Nephron progenitor cell (in vitro differentiated cells): ENCODE data around the gene EID1.
"Not testable (repeated sequence)": the region's sequence is repeated elsewhere in the genome, so short reads cannot be mapped to it uniquely, and the experiment has no call there.

ENCODE experiments used
- DNase-seq: peaks from one replicate; pipeline ENCODE4 v3.0.0; 2021
- H3K27ac Mint-ChIP-seq: 2 replicates; pipeline ENCODE4 v1.8.0; 2021; ENCODE audit warnings: mild to moderate bottlenecking, moderate library complexity, mixed read lengths
- H3K27me3 Mint-ChIP-seq: 2 replicates; pipeline ENCODE4 v1.8.0; 2021; ENCODE audit warnings: mild to moderate bottlenecking, low read depth, mixed read lengths; ENCODE audit not compliant: poor library complexity
- H3K36me3 Mint-ChIP-seq: 2 replicates; pipeline ENCODE4 v1.8.0; 2021; ENCODE audit warnings: low read depth, mixed read lengths
- H3K4me1 Mint-ChIP-seq: 2 replicates; pipeline ENCODE4 v1.8.0; 2021; ENCODE audit warnings: mixed read lengths
- H3K4me3 Mint-ChIP-seq: 2 replicates; pipeline ENCODE4 v1.8.0; 2021; ENCODE audit warnings: mild to moderate bottlenecking, moderate library complexity, mixed read lengths
- H3K9me3 Mint-ChIP-seq: 2 replicates; pipeline ENCODE4 v1.8.0; 2021; ENCODE audit warnings: mild to moderate bottlenecking, moderate library complexity, mixed read lengths
- CTCF ChIP-seq: fragments of 200-600 bp; sonication (generic); IDR thresholded peaks from 2 replicates; pipeline ENCODE4 v1.5.0; 2021; ENCODE audit warnings: antibody characterized with exemption

The EID1 gene

GRCh38 chr15:48834756-48835155, 43.2 kb upstream of the EID1 start:
- H3K9me3 Mint-ChIP-seq: peaks cover 26% of the 10 kb centered on the region
- peaks cover 3% of the 10 kb centered on the region for H3K27me3 Mint-ChIP-seq
- DNase-seq: no peak
- H3K4me1 Mint-ChIP-seq: no peaks in the 10 kb centered on the region
- no peak for TF ChIP-seq CTCF
- H3K36me3 Mint-ChIP-seq: peaks cover 5% of the 10 kb centered on the region
- H3K4me3 Mint-ChIP-seq: no peak overlapping the region
- no peak overlapping the region for H3K27ac Mint-ChIP-seq

DNA sequence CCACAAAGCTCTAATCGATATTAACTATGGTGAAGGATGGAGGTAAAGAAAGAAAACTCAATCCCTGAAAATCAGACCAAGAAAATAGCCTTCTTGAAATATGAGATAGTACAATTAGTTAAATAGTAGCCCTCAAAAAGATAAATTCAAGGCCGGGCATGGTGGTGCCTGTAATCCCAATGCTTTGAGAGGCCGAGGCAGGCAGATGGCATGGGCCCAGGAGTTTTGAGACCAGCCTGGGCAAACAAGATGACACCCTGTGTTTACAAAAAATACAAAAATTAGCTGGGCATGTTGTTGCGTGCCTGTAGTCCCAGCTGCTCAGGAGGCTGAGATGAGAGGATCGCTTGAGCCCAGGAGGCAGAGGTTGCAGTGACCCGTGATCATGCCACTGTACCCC, 35.4 kb upstream of the EID1 start:
- H3K36me3 Mint-ChIP-seq: no peaks in the 10 kb centered on the region
- no peak overlapping the region for H3K4me3 Mint-ChIP-seq
- no peak for DNase-seq
- H3K9me3 Mint-ChIP-seq: peaks cover 6% of the 10 kb centered on the region
- H3K27me3 Mint-ChIP-seq: no peaks in the 10 kb centered on the region
- TF ChIP-seq CTCF: no peak
- no peaks in the 10 kb centered on the region for H3K4me1 Mint-ChIP-seq
- H3K27ac Mint-ChIP-seq: no peak overlapping the region

- H3K4me1 Mint-ChIP-seq: no peaks in the 10 kb centered on the region
- no peak for TF ChIP-seq CTCF
- H3K36me3 Mint-ChIP-seq: no peaks in the 10 kb centered on the region
- no peak overlapping the region for H3K27ac Mint-ChIP-seq
- DNase-seq: no peak
- H3K4me3 Mint-ChIP-seq: no peak overlapping the region
- peaks cover 6% of the 10 kb centered on the region for H3K9me3 Mint-ChIP-seq
- no peaks in the 10 kb centered on the region for H3K27me3 Mint-ChIP-seq
These were observed 32.8 kb upstream of the EID1 start for GRCh38 chr15:48845123-48845522.

DNA sequence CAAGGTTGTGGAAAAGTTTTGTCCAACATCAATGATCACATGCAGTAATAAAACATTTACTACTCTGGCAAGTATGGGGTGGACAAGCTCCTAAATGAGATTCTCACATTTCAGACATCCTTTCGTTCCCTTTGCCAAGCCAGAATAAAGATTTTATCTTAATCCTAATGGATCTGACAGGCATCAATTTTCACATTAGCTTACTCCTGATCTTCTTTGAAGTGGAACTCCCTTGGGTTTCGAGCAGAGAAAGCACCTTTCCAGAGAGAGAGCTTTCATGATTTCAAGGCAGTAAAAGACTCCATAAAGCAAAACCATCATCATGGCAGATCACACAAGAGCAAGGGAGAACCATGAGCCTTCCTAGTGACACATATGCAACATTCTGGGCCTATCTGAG, 27.3 kb upstream of the EID1 start:
- H3K9me3 Mint-ChIP-seq: peaks cover 4% of the 10 kb centered on the region
- no peak overlapping the region for H3K27ac Mint-ChIP-seq

DNA sequence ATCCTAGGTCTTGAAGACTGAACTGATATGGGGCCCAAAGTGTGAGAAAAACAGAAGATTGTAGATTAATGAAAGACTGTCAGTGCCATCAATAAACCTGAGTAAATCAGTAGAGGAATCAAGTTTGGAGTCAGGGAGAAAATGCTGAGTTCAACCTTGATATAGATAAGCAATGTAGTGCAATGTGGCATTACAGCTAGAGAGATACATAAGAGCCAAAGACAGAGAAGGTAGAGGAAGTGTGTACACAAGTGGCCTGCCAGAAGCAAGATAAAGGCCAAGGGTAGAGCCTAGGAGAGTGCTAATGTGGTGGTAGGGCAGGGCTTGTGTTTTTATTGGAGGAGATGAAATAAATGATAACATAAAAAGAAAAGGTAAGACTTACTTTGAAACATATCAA, 26.0 kb upstream of the EID1 start:
- no peaks in the 10 kb centered on the region for H3K36me3 Mint-ChIP-seq
- TF ChIP-seq CTCF: no peak
- H3K27me3 Mint-ChIP-seq: no peaks in the 10 kb centered on the region
- DNase-seq: no peak
- H3K27ac Mint-ChIP-seq: no peak overlapping the region
- H3K4me3 Mint-ChIP-seq: no peak overlapping the region
- H3K4me1 Mint-ChIP-seq: peaks cover 19% of the 10 kb centered on the region
- peaks cover 4% of the 10 kb centered on the region for H3K9me3 Mint-ChIP-seq

More for the DNA sequence above, 27.3 kb upstream of the EID1 start:
- Mint-ChIP-seq H3K27me3 (no peaks in the 10 kb centered on the region), H3K4me1 (peaks cover 6% of the 10 kb centered on the region), H3K4me3 (no peak overlapping the region), H3K36me3 (no peaks in the 10 kb centered on the region)
- DNase-seq: no peak
- TF ChIP-seq CTCF: no peak

DNA sequence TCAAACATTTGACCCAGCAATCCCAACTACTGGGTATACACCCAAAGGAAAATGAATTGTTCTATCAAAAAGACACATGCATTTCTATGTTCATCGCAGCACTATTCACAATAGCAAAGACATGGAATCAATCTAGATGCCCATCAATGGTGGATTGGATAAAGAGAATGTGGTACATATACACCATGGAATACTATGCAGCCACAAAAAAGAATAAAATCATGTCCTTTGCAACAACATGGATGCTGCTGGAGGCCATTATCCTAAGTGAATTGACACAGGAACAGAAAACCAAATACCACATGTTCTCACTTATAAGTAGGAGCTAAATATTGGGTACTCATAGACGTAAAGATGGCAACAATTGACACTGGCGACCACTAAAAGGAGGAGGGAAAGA, 23.5 kb upstream of the EID1 start:
- peaks cover 35% of the 10 kb centered on the region for H3K4me1 Mint-ChIP-seq
- not testable (repeated sequence) for H3K36me3 Mint-ChIP-seq, H3K4me3 Mint-ChIP-seq, DNase-seq, H3K9me3 Mint-ChIP-seq, H3K27me3 Mint-ChIP-seq, H3K27ac Mint-ChIP-seq
